ENCODE results near the gene HOXC5. TPM values are rescaled to one million over a fixed set of nuclear protein-coding genes. Genes with fewer than 3 reads are reported as not detected.

The HOXC5 gene
- total RNA-seq, 1 donor from 2014 or later = not detected

DNA sequence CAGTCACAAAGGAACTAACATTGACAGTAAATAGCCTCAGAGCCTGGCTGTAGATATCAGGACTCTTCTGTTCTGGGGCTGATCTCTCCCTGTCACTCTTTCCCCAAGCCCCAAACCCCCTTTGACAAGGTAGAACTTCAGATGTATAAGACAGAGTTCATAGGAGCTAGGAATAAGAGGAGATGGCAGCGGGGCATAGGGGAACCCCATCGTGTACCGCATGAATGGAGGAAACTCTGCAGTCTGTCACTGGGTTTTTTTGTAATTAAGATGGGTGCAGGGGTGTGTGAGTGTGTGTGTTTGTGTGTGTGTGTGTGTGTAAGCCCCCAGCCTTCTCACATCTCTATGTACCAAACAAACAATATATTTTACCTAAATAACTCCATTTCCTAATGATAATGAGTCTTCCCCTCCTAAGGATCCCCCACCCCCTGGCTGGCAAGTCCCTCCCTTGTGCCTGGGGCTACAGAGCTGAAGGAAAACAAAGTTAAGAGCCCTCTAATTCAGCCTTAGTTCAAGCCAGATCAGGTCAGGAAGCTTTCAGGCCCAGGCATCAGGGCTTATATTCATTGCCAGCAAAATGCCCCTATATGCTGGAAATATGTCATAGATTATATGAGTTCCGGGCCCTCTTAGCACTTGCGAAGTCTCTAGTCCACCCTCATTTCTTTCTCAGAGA is 11.7 kb downstream of the HOXC5 start:
- Histone ChIP-seq H3K27me3 (peaks cover 87% of the 10 kb centered on the region), H3K9me3 (no peaks in the 10 kb centered on the region), H3K4me1 (no peaks in the 10 kb centered on the region), H3K36me3 (no peaks in the 10 kb centered on the region), H3K27ac (no peak overlapping the region), H3K4me3 (no peak overlapping the region)
- DNase-seq (no peak), ATAC-seq (no peak)
- intact Hi-C loops (cut with DNase I) = no loop called here
- no peak for TF ChIP-seq CTCF (IDR thresholded peaks at IDR 0.05)

GRCh38 chr12:54045401-54045800 is 12.6 kb downstream of the HOXC5 start:
- Histone ChIP-seq H3K9me3 (no peaks in the 10 kb centered on the region), H3K4me1 (no peaks in the 10 kb centered on the region), H3K36me3 (no peaks in the 10 kb centered on the region), H3K27ac (no peak overlapping the region), H3K27me3 (peaks cover 86% of the 10 kb centered on the region), H3K4me3 (no peak overlapping the region)
- DNase-seq (no peak), ATAC-seq (no peak)
- no peak for TF ChIP-seq CTCF (IDR thresholded peaks at IDR 0.05)
- intact Hi-C loops (cut with DNase I) = no loop called here

- no peaks in the 10 kb centered on the region for H3K36me3 ChIP-seq
- DNase-seq = no peak
- ATAC-seq = no peak
- no peak for TF ChIP-seq CTCF (IDR thresholded peaks at IDR 0.05)
- H3K27ac ChIP-seq = no peak overlapping the region
- intact Hi-C loops (cut with DNase I) = no loop called here
- no peaks in the 10 kb centered on the region for H3K4me1 ChIP-seq
- H3K27me3 ChIP-seq = peaks cover 87% of the 10 kb centered on the region
- H3K4me3 ChIP-seq = no peak overlapping the region
- no peaks in the 10 kb centered on the region for H3K9me3 ChIP-seq
Observed at GRCh38 chr12:54045868-54046521, 13.1 kb downstream of the HOXC5 start.

- Histone ChIP-seq H3K4me3 (no peak overlapping the region), H3K27me3 (peaks cover 85% of the 10 kb centered on the region), H3K4me1 (no peaks in the 10 kb centered on the region), H3K9me3 (no peaks in the 10 kb centered on the region), H3K36me3 (no peaks in the 10 kb centered on the region), H3K27ac (no peak overlapping the region)
- intact Hi-C loops (cut with DNase I) = no loop called here
- no peak for DNase-seq
- no peak for ATAC-seq
- TF ChIP-seq CTCF (IDR thresholded peaks at IDR 0.05) = no peak
Observed at GRCh38 chr12:54046809-54047159, 13.9 kb downstream of the HOXC5 start.

- Histone ChIP-seq H3K36me3 (no peaks in the 10 kb centered on the region), H3K4me1 (no peaks in the 10 kb centered on the region), H3K9me3 (no peaks in the 10 kb centered on the region), H3K4me3 (no peak overlapping the region), H3K27me3 (peaks cover 85% of the 10 kb centered on the region), H3K27ac (no peak overlapping the region)
- TF ChIP-seq CTCF (IDR thresholded peaks at IDR 0.05) = no peak
- DNase-seq (no peak), ATAC-seq (no peak)
- intact Hi-C loops (cut with DNase I) = no loop called here
Observed at GRCh38 chr12:54047160-54047963, 14.5 kb downstream of the HOXC5 start.

All from upper lobe of right lung (tissue), 1 donor.